Measurements from ENCODE around the gene PACS1. TPM values are rescaled to one million over a fixed set of nuclear protein-coding genes. Genes with fewer than 3 reads are reported as not detected.

PACS1 gene
- total and polyA plus RNA-seq, 2 donors (not counting 1 experiment from before 2014, with no cell fraction given), result 131 to 303 TPM

GRCh38 chr11:66266378-66267038 lies 196.4 kb downstream of the PACS1 start:
- peak overlapping the region; percentile 99 for H3K4me2 ChIP-seq (replicated peaks; ENCODE audit: low read depth, low read length, poor library complexity, severe bottlenecking)
- peak overlapping the region; percentile 79 for H2AFZ ChIP-seq (ENCODE audit: insufficient read depth, low read depth, low read length, poor library complexity, severe bottlenecking)
- H3K9ac ChIP-seq (ENCODE audit: low read length), result peak overlapping the region; percentile 94
- WGBS (ENCODE audit: insufficient coverage), result 96% methylated on average over 20 of the region's 20 CpGs
- H3K27me3 ChIP-seq (replicated peaks in 1 of 4; ENCODE audit: control extremely low read depth in 1 of 4, control insufficient read depth in 3 of 4, insufficient read depth in 4 of 4, low read length in 3 of 4), result no peaks in the 10 kb centered on the region
- peaks cover 29% of the 10 kb centered on the region for H3K79me2 ChIP-seq (ENCODE audit: control insufficient read depth, insufficient read depth, low read length)
- Mint-ChIP-seq H3K27me3 (no peaks in the 10 kb centered on the region), H3K4me1 (peaks cover 29% of the 10 kb centered on the region), H3K27ac (no peak overlapping the region), H3K4me3 (peak overlapping the region; percentile 95), H3K9me3 (ENCODE audit: insufficient read depth) (no peaks in the 10 kb centered on the region)
- H3K4me1 ChIP-seq (ENCODE audit: control insufficient read depth in 2 of 2, insufficient read depth in 2 of 2, low read length in 2 of 2), result peaks cover 14 to 27% of the 10 kb centered on the region in 2 donors
- intact Hi-C loops (cut with micrococcal nuclease), result loop anchor here (5.0 kb wide), 2 partner anchors 409 to 554 kb away; partner anchors contain the start of genes CFL1 and KAT5
- CTCF ChIA-PET, result interaction anchor here (1.1 kb wide), 1 partner anchor 45 kb away, joined by 4 read pairs; no protein-coding TSS in a partner anchor
- POLR2A ChIA-PET, result interaction anchor here (1.0 to 2.4 kb wide), 3 partner anchors 11 to 264 kb away, joined by 5 to 11 read pairs (median 8); partner anchors contain the start of genes BANF1 and EIF1AD
- H4K20me1 ChIP-seq (ENCODE audit: control insufficient read depth, insufficient read depth, low read length, poor library complexity, severe bottlenecking), result peaks cover 19% of the 10 kb centered on the region
- peaks cover 0 to 41% of the 10 kb centered on the region in 2 experiments for H3K36me3 ChIP-seq (replicated peaks in 1 of 2; ENCODE audit: control extremely low read depth in 1 of 2, control insufficient read depth in 1 of 2, extremely low read depth in 1 of 2, insufficient read depth in 2 of 2, low read length in 1 of 2)
- no peak for TF ChIP-seq EZH2 (IDR thresholded peaks at IDR 0.05; ENCODE audit: borderline replicate concordance, insufficient read depth, low read depth, low read length, poor library complexity, severe bottlenecking)
- TF ChIP-seq, protein P1, sequence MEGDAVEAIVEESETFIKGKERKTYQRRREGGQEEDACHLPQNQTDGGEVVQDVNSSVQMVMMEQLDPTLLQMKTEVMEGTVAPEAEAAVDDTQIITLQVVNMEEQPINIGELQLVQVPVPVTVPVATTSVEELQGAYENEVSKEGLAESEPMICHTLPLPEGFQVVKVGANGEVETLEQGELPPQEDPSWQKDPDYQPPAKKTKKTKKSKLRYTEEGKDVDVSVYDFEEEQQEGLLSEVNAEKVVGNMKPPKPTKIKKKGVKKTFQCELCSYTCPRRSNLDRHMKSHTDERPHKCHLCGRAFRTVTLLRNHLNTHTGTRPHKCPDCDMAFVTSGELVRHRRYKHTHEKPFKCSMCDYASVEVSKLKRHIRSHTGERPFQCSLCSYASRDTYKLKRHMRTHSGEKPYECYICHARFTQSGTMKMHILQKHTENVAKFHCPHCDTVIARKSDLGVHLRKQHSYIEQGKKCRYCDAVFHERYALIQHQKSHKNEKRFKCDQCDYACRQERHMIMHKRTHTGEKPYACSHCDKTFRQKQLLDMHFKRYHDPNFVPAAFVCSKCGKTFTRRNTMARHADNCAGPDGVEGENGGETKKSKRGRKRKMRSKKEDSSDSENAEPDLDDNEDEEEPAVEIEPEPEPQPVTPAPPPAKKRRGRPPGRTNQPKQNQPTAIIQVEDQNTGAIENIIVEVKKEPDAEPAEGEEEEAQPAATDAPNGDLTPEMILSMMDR (IDR thresholded peaks at IDR 0.05), result no peak
- ATAC-seq (ENCODE audit: low read depth), result no peak
- peak; percentile 43 for DNase-seq
- H3K9me3 ChIP-seq (ENCODE audit: control extremely low read depth in 1 of 3, control insufficient read depth in 2 of 3, insufficient read depth in 1 of 3, low read length in 2 of 3), result no peaks in the 10 kb centered on the region
- peak overlapping the region in 1 of 5 experiments; percentile 100 for H3K4me3 ChIP-seq (ENCODE audit: control extremely low read depth in 1 of 5, extremely low read depth in 1 of 5, insufficient read depth in 1 of 5, low read depth in 2 of 5, low read length in 4 of 5)
- H3K27ac ChIP-seq (ENCODE audit: low read length in 2 of 2), result peak overlapping the region in 1 of 2 donors; percentile 60

DNA sequence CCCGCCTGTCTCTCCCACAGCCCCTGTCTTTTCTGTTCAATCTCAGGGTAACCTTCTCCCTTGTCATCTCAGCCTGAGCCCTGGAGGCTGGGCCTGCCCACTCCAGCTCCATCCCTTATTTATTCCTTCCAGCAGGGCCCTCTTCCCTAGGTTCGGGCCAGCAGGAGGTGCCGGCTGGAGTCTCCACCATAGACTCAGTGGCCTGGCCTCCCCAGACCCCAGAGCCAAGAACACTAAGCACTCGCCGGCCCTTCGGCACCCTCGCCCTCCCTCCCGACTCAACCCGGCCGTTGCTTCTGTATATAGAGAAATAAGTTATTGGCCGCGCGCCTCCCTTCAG lies 196.9 kb downstream of the PACS1 start:
- H3K27ac ChIP-seq (ENCODE audit: low read length in 2 of 2), result peak overlapping the region; percentile 47 to 60
- no peak for DNase-seq
- POLR2A ChIA-PET, result interaction anchor here (0.8 to 2.4 kb wide), 9 partner anchors 15 to 1145 kb away, joined by 3 to 11 read pairs (median 6); partner anchors contain the start of genes BANF1, EIF1AD, FAU and MRPL49

More for the DNA sequence above, 196.9 kb downstream of the PACS1 start:
- CTCF ChIA-PET, result interaction anchor here (0.8 to 1.6 kb wide), 4 partner anchors 15 to 44 kb away, joined by 3 to 9 read pairs (median 4); partner anchors contain the start of gene YIF1A
- Histone ChIP-seq H3K4me2 (replicated peaks; ENCODE audit: low read depth, low read length, poor library complexity, severe bottlenecking) (peak overlapping the region; percentile 99), H3K4me1 (ENCODE audit: control insufficient read depth in 2 of 2, insufficient read depth in 2 of 2, low read length in 2 of 2) (peaks cover 14 to 27% of the 10 kb centered on the region in 2 donors), H4K20me1 (ENCODE audit: control insufficient read depth, insufficient read depth, low read length, poor library complexity, severe bottlenecking) (peaks cover 24% of the 10 kb centered on the region), H3K4me3 (ENCODE audit: control extremely low read depth in 1 of 5, extremely low read depth in 1 of 5, insufficient read depth in 1 of 5, low read depth in 2 of 5, low read length in 4 of 5) (peak overlapping the region in 4 of 5 experiments; percentile 97 to 100 (median 98)), H3K36me3 (replicated peaks in 1 of 2; ENCODE audit: control extremely low read depth in 1 of 2, control insufficient read depth in 1 of 2, extremely low read depth in 1 of 2, insufficient read depth in 2 of 2, low read length in 1 of 2) (peaks cover 0 to 41% of the 10 kb centered on the region in 2 experiments), H3K79me2 (ENCODE audit: control insufficient read depth, insufficient read depth, low read length) (peaks cover 34% of the 10 kb centered on the region), H2AFZ (ENCODE audit: insufficient read depth, low read depth, low read length, poor library complexity, severe bottlenecking) (peak overlapping the region; percentile 79), H3K9me3 (ENCODE audit: control extremely low read depth in 1 of 3, control insufficient read depth in 2 of 3, insufficient read depth in 1 of 3, low read length in 2 of 3) (no peaks in the 10 kb centered on the region), H3K27me3 (replicated peaks in 1 of 4; ENCODE audit: control extremely low read depth in 1 of 4, control insufficient read depth in 3 of 4, insufficient read depth in 4 of 4, low read length in 3 of 4) (no peaks in the 10 kb centered on the region), H3K9ac (ENCODE audit: low read length) (peak overlapping the region; percentile 94)
- ATAC-seq (ENCODE audit: low read depth), result no peak
- H3K27me3 Mint-ChIP-seq, result no peaks in the 10 kb centered on the region
- H3K9me3 Mint-ChIP-seq (ENCODE audit: insufficient read depth), result no peaks in the 10 kb centered on the region
- no peak for TF ChIP-seq EZH2 (IDR thresholded peaks at IDR 0.05; ENCODE audit: borderline replicate concordance, insufficient read depth, low read depth, low read length, poor library complexity, severe bottlenecking)
- TF ChIP-seq, protein P1 (IDR thresholded peaks at IDR 0.05), result no peak
- peak overlapping the region; percentile 96 for H3K27ac Mint-ChIP-seq
- peak overlapping the region; percentile 95 for H3K4me3 Mint-ChIP-seq
- 74% methylated on average over 3 of the region's 13 CpGs for whole genome bisulfite sequencing (ENCODE audit: insufficient coverage)
- intact Hi-C loops (cut with micrococcal nuclease), result loop anchor here (5.0 kb wide), 2 partner anchors 410 to 555 kb away; partner anchors contain the start of genes CFL1 and KAT5
- peaks cover 29% of the 10 kb centered on the region for H3K4me1 Mint-ChIP-seq
